ENCODE results near the gene KCNH5.

The KCNH5 gene

DNA sequence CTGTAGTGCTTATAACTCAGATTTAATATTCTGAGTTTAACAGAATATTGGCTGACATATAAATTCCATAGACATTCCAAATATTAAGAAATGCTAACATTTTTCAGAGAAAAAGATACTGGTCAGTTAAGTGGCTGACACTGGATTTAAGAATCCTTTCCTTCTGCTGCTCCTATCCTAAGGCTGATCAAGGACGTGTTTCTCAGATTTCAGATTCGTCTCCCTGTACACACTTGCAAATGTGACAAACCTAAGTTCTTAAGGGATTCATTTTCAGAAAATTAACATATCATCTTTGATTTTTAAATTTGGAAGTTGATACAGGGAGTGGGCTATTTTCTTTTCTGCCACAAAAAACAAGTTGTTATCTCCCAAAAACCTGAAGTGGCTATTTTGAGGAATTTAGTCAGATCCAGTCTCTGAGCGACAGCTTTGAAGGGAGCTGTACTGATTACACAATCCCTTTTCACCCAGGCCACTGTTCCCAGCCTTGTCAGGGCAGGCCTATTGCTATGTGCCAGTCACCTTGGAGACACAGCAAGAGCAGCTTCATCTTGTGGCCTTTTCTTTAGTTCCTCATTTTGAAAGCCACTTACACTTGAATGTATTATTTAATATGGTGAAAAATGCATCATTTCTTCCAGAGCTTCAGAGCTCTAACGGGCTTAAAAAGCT lies 370.6 kb downstream of the KCNH5 start:
- no peak for DNase-seq (ENCODE audit: low spot score)

DNA sequence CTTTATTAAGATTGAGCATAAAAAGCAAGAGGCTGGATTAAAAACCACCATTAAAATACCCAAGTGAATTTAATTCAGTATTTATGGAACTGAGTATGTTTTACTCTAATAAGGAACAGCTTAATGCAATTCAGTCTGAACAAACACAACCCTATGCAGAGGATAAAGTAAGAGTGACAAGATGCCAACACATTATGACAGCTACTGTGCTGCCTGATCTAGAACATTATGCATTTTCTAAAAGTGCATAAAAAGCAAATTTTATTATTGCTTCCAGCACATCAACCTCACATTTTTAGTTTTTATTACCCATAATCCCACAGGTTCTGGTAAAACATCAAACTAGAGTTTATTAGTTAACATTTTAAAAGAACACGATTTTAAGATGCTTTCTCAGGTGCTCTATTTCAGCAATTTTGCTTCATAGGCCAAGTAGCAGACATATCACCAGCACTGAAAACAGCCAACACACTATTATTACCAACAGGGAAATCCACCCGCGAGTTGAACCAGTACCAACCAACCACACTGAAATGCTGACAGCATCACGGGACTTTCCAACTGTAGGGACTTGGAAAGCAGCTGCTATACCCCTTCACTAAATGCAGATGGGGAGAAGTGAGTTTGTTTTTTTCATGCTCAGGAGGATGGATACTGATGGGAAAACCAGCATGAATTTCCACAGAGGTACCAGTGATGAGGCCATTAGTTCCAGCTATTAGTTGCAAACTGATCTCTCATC lies 372.1 kb downstream of the KCNH5 start:
- DNase-seq (ENCODE audit: low spot score): no peak

DNA sequence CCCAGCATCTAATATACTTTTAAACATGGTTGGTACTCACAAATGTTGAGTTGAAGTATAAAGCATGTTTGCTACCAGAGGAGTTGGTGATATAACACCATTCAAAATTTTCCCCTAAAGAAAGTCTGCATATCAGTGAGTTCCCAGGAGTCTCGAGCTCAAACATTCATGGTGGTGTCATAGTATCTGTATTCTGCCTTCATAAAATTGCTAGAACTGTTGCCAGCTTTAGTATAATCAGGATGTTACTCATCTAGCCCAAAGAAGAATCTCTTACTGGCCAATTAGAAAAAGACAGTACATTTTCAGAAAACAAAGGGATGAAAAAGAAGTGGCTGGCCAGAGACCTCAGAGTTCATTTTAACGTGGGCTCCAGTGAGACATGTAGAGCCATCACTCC lies 374.7 kb downstream of the KCNH5 start:
- DNase-seq (ENCODE audit: low spot score): no peak

DNA sequence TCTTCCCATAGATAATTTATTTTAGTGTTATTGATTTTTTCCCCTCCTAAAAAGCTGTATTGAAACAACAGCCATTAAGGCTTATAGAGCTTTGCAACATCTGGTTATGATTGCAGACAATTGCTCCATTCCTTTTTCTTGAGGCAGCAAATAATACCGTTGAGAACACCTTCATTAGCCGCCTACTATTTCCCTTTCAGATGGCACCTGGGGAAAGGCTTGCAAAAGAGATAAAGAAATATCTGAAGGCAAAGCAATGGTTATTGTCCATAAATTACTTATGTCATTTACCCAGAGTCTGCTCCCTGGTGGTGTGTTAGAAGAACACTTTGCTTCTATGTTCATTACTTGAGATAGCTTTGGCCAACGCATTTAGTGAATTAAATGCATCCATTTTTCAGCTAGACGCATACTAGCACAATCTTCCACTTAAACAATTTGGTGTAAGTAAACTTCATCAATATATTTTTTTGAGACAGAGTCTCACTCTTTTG lies 377.8 kb downstream of the KCNH5 start:
- DNase-seq (ENCODE audit: low spot score): no peak

DNA sequence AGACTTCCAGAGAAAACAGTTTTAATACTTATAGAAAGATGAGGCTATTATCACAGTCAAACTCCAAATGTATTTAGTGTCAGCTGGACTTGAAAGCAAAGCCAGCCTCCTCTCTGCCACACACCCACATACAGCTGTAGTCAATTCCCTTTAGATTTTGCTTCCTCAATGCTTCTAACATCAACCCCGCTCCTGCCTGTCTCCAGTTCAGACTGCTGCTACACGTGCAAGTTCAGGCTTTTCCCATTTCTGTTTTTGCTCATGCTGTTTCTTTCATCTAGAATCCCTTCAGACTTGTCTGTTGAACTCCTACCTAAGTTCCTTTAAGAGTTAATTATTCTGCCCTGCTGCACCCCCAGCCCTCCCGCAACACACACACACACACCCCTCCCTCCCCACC lies 380.0 kb downstream of the KCNH5 start:
- no peak for DNase-seq (ENCODE audit: low spot score)

DNA sequence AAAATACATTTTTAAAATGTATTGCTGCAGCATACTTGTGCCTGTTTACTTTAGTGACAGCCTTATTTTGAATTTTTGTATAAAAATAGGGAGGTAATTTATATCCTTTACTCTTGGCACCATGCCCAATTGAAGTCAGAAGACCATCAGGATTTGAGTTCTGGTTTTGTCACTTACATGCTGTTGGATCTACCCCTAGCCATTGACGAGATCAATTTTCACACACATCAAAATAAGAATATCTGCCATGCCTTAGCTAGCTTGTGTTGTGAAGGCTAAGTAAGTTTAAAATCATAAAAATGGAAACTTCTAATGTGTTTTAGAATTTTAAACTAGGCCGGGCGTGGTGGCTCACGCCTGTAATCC lies 381.8 kb downstream of the KCNH5 start:
- no peak for DNase-seq (ENCODE audit: low spot score)

DNA sequence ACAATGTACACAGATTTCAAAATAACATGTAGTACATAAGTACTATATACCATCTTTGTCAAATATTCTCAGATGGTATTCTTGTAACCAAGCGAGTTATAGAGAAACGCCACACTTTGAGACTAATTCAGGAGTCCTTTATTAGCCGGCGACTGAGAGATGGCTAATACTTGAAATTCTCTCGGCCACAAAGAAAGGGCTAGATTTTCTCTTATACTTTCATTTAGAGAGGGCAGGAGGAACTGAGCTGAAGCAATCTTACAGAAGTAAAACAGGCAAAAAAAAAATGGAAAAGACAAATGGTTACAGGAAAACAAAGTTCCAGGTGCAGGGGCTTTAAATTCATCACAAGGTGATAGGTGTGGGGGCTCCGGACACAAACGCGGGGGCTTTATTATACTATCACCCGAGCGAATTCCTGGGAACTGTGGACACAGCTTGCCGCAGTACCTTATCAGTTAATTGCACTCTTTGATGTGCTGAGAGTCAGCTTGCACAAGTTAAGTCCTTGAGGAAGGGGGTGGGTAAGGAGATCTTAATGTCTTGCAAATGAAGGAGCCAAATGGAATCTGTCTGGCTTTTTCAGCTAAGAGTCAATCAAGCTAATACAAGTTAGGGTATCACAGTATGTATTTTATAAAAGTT lies 382.3 kb downstream of the KCNH5 start:
- DNase-seq (ENCODE audit: low spot score): no peak

DNA sequence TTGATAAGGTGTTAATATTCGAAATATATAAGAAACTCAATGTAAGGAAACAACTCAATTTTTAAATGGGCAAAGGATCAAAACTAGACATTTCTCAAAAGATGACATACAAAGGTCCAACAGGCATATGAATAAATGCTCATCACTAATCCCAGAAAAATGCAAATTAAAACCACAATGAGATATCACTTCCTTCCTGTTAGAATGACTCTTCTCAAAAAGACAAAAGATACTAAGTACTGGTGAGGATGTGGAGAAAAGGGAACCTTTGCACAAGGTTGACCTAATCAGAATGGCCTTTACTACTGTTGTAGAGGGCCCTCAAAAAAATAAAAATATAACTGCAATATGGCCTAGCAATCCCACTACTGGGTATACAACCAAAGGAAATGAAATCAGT lies 383.4 kb downstream of the KCNH5 start:
- no peak for DNase-seq (ENCODE audit: low spot score)

DNA sequence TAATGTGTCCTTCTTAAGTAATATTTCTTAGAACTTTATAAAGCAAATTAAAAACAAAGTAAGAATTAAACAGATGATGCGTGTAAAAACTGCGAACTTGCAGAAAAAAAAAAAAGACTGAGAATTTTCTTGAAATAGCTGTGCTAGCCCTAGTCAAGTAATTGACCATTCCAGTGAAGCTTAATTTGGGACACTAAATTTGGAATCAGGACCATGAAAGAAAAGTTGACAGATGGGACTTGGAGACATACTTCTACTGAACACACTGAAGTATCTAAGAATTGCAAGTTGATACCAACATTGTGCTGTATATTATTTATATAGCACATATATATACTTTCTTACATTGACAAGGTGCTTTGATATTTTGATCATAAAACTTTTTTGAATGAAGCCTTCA lies 386.6 kb downstream of the KCNH5 start:
- no peak for DNase-seq (ENCODE audit: low spot score)

DNA sequence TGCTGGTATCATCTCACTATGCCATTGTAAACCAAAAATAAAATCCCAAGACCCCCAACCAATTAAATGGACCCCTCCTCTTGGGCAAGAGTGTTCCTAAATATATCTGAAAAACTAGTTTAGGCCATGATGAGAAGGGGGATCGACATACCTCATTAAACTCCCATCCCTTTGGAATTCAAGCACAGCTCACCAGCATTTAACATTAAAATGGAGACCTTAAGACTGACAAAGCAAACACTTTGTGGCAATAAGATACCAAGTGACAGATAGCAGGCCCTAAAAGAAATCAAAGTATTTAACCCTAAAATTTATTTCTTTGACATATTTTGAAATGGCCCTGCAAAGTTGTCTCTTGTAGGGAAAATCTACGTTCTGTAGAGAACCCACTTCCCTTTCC lies 387.9 kb downstream of the KCNH5 start:
- DNase-seq (ENCODE audit: low spot score): no peak

DNA sequence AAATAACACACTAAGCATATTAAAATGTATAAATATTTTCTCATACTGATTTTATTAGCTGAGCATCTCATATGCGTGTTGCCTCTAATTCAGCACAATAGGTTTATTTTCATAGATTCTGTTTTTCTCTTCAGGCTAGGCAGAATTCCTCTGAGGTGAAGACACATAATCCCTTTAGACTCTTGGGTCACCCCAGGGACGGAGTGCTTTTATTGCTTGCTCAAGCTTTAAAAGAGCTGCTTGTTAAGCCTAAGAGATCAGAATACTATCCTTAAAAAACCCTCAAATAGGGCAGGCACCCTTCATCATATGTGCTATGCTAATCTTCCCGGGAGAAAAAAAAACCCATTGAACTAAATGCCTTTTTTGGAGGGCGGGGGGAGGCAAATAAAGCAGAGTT lies 390.1 kb downstream of the KCNH5 start:
- peak; percentile 28 for DNase-seq (ENCODE audit: low spot score)

DNA sequence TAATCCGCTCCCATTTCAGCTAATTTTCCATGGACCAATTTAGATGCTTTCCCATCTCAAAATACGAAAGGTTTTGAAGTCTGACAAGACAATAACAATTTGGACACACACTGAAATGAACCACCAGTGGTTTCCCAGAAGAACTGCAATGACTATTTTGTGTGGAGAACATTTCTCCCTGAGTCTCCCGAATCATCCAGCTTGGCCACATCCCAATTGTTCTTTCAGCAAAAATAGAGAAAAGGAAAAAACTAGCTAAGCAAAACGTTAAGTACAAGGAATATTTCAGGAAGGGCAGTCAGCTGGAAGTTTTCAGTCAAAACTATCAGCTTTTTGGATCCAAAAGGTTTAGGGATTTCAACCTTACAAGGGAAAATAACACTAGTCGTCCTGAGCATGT lies 390.6 kb downstream of the KCNH5 start:
- no peak for DNase-seq (ENCODE audit: low spot score)

Data from D341Med (cell line).